Cortex of kidney (tissue), 1 donor: Measurements from ENCODE around the gene TNK1.

ENCODE experiments used
- DNase-seq: peaks from one replicate; lab custom pipeline; 2025; lab: John Stamatoyannopoulos, UW

Gene TNK1

DNA sequence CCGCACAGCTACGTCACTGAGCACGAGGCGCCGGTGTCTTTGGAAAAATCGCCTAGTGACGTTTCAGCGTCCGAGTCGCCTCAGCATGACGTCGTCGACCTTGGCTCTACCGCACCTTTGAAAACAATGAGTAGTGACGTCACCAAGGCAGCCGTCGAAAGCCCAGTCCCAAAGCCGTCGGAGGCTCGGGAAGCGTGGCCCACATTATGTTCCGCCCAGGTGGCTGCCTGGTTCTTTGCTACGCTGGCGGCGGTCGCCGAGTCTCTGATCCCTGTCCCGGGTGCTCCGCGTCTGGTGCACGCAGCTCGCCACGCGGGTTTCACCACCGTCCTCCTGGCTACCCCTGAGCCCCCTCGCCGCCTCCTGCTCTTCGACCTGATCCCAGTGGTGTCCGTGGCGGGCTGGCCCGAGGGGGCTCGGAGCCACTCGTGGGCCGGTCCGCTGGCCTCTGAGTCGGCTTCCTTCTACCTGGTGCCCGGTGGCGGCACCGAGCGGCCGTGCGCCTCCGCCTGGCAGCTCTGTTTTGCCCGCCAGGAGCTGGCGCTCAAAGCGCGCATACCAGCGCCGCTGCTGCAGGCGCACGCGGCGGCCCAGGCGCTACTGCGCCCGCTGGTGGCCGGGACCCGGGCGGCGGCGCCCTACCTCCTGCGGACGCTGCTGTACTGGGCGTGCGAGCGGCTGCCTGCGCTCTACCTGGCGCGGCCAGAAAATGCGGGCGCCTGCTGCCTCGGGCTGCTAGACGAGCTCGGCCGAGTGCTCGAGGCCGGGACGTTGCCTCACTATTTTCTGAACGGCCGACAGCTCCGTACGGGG is 55.9 kb downstream of the TNK1 start:
- no peak for DNase-seq

DNA sequence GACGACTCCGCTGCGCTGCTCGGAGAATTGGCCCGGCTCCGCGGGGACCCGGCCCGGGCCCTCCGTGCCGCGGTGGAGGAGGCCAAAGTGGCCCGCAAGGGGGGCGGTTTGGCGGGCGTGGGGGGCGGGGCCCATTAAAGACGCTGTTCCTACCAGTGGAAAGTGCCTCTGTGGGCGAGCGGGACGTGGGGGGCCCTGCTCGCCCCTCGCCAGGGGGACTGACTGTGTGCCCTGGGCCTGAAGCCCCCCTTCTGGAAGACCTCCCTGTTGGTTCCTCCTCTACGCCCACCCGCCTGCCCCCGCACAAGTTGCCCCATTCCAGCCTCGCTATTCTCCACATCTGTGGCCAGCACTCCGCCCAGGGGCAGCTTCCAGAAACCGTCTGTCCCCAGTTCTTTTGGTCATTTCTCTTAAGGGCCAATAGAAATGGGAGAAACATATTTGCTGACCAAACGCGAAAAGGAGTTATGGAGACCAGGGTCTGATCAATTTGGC is 56.5 kb downstream of the TNK1 start:
- no peak for DNase-seq

DNA sequence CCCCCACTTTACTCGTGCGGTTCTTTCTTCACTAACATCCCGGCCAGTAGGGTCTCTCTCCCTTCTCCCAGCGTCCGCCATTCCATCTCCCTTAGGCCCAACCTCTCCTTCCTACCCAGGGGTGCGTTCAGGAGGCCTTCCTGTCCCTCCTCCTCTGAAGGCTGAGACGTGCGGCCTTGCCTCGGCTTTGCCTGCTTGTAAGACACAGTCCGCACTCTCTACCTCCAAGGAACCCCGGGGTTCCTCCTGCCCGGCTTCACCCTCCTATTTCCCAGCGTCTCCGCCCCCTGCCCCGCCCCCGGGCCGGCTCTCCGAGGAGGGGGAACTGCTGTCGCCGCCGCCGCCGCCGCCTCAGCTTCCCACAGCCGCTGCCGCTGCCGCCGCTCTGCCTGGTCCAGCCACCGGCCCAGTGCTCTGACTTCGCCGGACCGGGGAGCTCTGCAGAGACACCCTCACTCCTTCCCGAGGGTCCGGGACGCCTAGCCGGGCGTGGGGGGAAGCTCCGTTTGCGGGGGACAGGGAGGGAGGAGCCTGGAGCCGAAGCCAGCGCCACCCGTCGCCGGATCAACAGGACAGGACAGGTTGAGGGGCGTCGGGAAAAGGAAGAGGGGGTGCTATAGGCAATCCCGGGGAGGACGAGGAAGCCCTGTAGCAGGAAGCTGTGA is 57.2 kb downstream of the TNK1 start:
- no peak for DNase-seq

DNA sequence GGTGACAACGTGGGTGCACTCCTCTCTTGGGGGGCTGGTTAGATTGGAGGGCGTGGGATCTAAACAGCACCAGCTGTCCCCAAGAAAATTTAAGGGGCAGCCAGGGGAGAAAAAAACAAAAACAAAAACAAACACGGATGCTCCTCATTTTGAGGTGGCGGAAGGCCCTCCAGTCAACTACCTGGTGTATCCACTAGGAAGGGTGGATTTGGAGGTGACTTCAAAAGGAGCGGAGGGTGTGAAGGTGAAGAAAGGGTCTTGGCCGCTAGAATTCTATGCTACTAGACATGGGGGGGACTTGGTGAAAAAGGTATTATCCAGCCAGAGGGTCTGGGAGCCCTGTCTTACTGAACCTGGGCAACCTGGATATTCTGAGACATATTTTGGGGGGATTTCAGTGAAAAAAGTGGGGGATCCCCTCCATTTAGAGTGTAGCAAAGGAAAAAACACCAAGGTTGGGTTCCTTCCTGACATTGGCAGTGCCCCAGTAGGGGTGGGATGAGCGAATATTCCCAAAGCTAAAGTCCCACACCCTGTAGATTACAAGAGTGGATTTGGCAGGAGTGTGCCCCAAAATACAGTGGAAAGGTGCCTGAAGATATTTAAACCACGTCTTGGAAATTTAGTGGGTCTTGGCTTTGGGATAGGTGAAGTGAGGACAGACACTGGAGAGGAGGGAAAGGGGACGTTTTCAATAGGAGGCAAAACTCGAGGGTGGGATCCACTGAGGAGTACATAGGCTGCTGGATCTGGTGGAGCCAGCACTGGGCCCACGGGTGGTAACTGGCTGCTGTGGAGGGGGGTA is 58.0 kb downstream of the TNK1 start:
- DNase-seq, result no peak
